Activated T-helper 1 cell treated with anti-CD3 and anti-CD28 coated beads, Interleukin-12 subunit alpha, Interleukin-12 subunit beta, Interleukin-2, Interleukin-4 antibody, amounts not matched to agents 30 ng/mL and 10 ng/mL and 1 ng/mL, durations not matched to agents 14 hours and 24 hours and 36 hours (primary cell): ENCODE measurements around the gene NISCH. TPM values are rescaled to one million over a fixed set of nuclear protein-coding genes. Genes with fewer than 3 reads are reported as not detected.

Experiments used
- DNase-seq: peaks from one replicate; pipeline ENCODE4 v3.0.0; 2021; ENCODE audit warnings: low spot score
- H3K27ac Mint-ChIP-seq: one replicate; pipeline ENCODE4 v1.8.0; 2021; ENCODE audit warnings: mild to moderate bottlenecking, mixed read lengths
- H3K27me3 Mint-ChIP-seq: one replicate; pipeline ENCODE4 v1.8.0; 2022; ENCODE audit warnings: mild to moderate bottlenecking, moderate library complexity, mixed read lengths; ENCODE audit not compliant: insufficient read depth
- H3K36me3 Mint-ChIP-seq: one replicate; pipeline ENCODE4 v1.8.0; 2021; ENCODE audit warnings: low read depth, mixed read lengths
- H3K4me1 Mint-ChIP-seq: one replicate; pipeline ENCODE4 v1.8.0; 2021; ENCODE audit warnings: low read depth, mixed read lengths
- H3K4me3 Mint-ChIP-seq: one replicate; pipeline ENCODE4 v1.8.0; 2021; ENCODE audit warnings: mild to moderate bottlenecking, moderate library complexity, mixed read lengths
- H3K9me3 Mint-ChIP-seq: one replicate; pipeline ENCODE4 v1.8.0; 2021; ENCODE audit warnings: mixed read lengths
- intact Hi-C: fragments of 100-400 bp; cut with micrococcal nuclease; formaldehyde crosslinking; loops from one replicate; pipeline ENCODE4 v1.15.1; 2024
- total RNA-seq: library from RNA; stranded (reverse); gene quantifications from 2 replicates; pipeline ENCODE4 v1.2.3, GENCODE V29; 2022

NISCH gene
- total RNA-seq, 1 donor from 2014 or later, result 74.2 TPM

DNA sequence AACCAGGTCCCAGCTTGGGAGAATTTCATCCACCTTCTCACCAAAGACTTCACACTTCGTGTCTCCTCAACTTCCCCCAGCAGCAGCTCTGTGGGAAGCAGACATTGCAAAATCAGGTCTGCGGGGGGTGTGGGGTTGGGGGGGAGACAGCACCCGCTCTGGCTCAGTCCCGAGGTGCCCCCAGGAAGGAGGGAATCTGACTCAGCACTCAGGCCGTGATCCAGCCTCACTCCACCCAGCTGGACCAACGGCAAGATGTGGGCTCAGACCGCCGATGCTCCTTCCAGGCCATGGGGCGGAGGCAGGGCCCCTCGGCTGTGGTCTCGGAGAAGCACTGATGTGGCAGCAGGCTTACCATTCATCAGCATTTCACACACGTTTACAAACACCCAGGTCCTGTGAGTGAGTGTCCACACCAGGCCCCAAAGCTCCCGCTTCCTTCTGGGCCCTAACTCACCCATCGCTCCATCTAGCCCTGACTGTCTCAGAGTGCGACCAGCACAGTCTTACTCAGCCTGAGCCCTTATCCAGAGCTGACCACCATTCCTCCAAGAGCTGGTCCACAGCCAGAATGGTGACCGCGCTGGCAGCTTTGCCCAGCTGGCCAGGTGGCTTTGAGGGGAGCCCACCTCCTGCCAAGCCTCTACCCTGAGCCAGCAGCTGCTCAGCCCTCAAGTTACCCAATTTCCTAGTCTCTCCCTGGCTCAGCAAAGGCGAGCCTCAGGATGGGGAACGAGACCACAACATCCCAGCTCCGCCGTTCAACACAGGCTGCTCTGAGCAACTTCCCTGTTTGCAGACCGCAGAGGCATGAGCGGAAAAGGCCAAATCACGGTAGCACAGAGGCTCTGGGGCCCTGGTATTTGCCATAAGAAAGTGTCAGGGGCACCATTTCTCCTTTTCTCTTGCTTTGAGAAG is 43.0 kb downstream of the NISCH start:
- no peaks in the 10 kb centered on the region for H3K9me3 Mint-ChIP-seq
- intact Hi-C loops, result no loop called here
- no peaks in the 10 kb centered on the region for H3K27me3 Mint-ChIP-seq
- no peak overlapping the region for H3K27ac Mint-ChIP-seq
- H3K36me3 Mint-ChIP-seq, result no peaks in the 10 kb centered on the region
- H3K4me1 Mint-ChIP-seq, result no peaks in the 10 kb centered on the region
- DNase-seq, result no peak
- H3K4me3 Mint-ChIP-seq, result no peak overlapping the region

DNA sequence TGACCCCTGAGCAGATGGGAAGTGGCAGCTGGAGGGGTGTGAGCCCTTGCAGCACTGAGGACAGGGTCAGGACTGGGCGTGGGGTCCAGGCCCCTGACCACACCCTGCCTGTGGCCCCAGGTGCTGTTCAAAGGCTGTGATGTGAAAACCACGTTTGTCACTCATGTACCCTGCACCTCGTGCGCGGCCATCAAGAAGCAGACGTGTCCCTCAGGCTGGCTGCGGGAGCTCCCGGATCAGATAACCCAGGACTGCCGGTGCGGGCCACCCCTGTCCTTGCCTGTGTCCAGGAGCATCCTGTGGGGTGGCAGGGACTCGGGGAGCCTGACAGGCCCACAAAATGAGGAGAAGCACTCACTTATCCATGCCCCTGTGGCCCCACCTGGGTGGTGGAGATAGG is 45.6 kb downstream of the NISCH start:
- intact Hi-C loops, result no loop called here
- H3K27me3 Mint-ChIP-seq, result no peaks in the 10 kb centered on the region

DNA sequence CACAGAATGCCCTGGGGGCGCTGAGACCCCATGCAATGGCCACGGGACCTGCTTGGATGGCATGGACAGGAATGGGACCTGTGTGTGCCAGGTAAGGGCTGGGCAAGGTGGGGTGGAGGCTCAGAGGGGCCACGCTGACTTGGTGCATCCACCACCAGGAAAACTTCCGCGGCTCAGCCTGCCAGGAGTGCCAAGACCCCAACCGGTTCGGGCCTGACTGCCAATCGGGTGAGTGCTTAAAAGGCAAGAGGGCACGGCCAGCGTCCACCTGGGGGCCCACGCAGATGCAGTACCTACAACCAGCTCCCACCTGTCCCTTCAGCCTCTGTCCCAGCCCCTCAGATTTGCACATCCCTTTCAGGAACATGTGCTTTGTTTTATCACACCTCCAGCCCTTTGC is 46.6 kb downstream of the NISCH start:
- Mint-ChIP-seq H3K36me3 (no peaks in the 10 kb centered on the region), H3K27me3 (no peaks in the 10 kb centered on the region), H3K4me1 (no peaks in the 10 kb centered on the region), H3K9me3 (no peaks in the 10 kb centered on the region), H3K27ac (no peak overlapping the region), H3K4me3 (no peak overlapping the region)
- intact Hi-C loops, result no loop called here
- DNase-seq, result no peak

More for the DNA sequence above, 45.6 kb downstream of the NISCH start:
- Mint-ChIP-seq H3K4me1 (no peaks in the 10 kb centered on the region), H3K4me3 (no peak overlapping the region), H3K36me3 (no peaks in the 10 kb centered on the region), H3K27ac (no peak overlapping the region), H3K9me3 (no peaks in the 10 kb centered on the region)
- no peak for DNase-seq

DNA sequence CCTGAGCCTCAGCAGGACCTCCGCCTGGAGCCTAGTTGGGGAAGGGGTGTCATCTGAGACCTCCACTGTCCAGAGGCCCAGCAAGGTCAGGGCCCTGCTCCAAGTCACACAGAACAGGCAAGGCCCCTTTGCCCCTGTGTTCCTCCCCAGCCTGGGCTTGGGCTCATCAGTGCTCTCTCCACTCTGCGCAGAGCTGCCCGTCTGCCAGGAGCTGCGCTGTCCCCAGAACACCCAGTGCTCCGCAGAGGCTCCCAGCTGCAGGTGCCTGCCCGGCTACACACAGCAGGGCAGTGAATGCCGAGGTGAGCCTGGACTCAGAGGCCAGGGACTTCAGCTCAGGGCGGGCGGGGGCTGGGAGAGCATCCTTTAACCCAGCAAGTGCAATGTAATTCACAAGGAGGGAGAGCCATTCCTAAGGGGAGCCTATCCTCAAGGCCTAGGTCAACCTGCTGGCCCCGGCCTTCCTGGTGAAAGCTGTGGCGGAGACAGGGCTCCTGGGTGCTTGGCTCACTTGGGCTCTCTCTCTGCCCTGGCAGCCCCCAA is 47.5 kb downstream of the NISCH start:
- no peaks in the 10 kb centered on the region for H3K9me3 Mint-ChIP-seq
- H3K36me3 Mint-ChIP-seq, result no peaks in the 10 kb centered on the region
- no peaks in the 10 kb centered on the region for H3K4me1 Mint-ChIP-seq
- no peak overlapping the region for H3K4me3 Mint-ChIP-seq
- H3K27me3 Mint-ChIP-seq, result no peaks in the 10 kb centered on the region
- H3K27ac Mint-ChIP-seq, result no peak overlapping the region
- no peak for DNase-seq
- intact Hi-C loops, result no loop called here

DNA sequence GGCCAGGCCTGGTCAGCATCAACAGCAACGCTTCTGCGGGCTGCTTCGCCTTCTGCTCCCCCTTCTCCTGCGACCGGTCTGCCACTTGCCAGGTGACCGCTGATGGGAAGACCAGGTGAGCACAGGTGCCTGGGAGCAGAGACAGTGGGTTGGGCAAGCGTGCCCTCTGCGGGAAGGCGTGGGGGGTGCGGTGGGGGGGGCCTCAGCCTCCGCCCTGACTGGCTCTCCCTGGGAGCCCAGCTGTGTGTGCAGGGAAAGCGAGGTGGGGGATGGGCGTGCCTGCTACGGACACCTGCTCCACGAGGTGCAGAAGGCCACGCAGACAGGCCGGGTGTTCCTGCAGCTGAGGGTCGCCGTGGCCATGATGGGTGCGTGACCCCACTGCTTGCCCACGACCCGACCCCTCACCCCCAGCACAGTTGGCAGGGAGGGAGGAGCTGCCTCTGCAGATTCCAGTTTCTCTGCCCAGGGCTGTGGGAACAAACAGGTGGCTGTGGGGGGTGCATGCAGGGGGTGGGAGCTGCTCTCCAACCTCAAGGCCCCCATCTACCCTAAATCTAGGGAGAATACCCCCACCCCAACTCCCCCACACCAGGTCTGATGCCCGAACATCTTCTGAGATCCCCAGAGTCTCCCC is 48.5 kb downstream of the NISCH start:
- no peak overlapping the region for H3K4me3 Mint-ChIP-seq
- DNase-seq, result no peak
- intact Hi-C loops, result no loop called here
- no peaks in the 10 kb centered on the region for H3K36me3 Mint-ChIP-seq
- H3K27ac Mint-ChIP-seq, result no peak overlapping the region
- H3K9me3 Mint-ChIP-seq, result no peaks in the 10 kb centered on the region
- no peaks in the 10 kb centered on the region for H3K4me1 Mint-ChIP-seq
- no peaks in the 10 kb centered on the region for H3K27me3 Mint-ChIP-seq

DNA sequence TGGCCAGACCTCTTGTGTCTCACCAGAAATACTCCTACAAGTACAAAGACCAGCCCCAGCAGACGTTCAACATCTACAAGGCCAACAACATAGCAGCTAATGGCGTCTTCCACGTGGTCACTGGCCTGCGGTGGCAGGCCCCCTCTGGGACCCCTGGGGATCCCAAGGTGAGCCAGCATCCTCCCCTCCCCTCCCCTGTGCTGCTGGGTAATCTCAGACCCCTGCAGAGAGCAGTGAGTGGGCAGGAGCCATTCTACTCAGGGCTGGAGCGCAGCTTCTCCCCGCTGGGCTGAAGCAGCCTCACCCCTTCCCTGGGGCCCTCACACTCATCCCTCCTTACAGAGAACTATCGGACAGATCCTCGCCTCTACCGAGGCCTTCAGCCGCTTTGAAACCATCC is 49.6 kb downstream of the NISCH start:
- intact Hi-C loops, result no loop called here
- Mint-ChIP-seq H3K9me3 (no peaks in the 10 kb centered on the region), H3K27ac (no peak overlapping the region), H3K36me3 (no peaks in the 10 kb centered on the region), H3K27me3 (no peaks in the 10 kb centered on the region), H3K4me3 (no peak overlapping the region), H3K4me1 (no peaks in the 10 kb centered on the region)
- no peak for DNase-seq

DNA sequence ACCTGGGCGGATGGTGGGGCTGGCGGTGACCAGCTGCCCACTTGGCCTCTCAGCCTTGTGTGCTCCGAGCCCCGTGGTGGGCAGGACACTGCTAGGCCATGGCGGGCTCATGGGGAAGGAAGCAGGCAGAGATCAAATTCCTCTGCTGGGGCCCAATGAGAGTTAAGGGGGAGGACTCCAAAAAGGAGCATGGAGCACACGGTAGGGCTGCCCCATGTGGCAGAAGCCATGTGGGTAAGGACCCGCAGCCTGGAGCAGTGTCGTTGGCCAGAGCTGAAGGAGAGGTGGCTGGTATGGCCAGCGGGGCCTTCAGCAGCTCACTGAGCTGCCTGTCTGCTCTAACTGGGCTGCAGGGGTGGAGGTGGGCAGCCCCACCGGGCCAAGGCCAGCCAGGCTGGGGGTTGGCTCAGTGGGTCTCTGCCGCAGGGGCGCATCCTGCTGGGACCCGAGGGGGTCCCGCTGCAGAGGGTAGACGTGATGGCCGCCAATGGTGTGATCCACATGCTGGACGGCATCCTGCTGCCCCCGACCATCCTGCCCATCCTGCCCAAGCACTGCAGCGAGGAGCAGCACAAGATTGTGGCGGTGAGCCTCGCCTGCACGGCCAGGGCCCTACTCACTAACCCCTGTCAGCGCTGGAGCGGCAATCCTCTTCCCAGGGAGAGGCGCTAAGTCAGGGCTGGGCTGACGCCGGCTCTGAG is 51.0 kb downstream of the NISCH start:
- Mint-ChIP-seq H3K36me3 (no peaks in the 10 kb centered on the region), H3K27me3 (no peaks in the 10 kb centered on the region), H3K27ac (no peak overlapping the region), H3K9me3 (no peaks in the 10 kb centered on the region), H3K4me3 (no peak overlapping the region), H3K4me1 (no peaks in the 10 kb centered on the region)
- no peak for DNase-seq
- intact Hi-C loops, result no loop called here

DNA sequence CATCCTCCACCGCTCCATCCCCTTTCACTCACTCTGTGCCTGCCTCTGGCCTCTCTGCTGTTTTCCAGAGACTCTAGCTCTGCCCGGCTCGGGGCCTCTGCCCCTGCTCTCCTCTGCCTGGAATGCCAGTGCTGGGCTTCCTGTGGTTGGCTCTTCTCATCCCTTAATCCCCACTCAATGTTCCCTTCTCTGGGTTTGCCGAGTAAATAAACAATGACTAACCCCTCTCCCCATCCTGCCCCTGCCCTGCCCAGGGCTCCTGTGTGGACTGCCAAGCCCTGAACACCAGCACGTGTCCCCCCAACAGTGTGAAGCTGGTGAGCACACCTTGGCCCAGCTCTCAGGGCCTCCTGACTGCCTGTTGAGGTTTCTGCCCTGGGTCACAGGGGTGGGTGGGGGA is 52.0 kb downstream of the NISCH start:
- no peak for DNase-seq
- no peaks in the 10 kb centered on the region for H3K36me3 Mint-ChIP-seq
- intact Hi-C loops, result no loop called here
- no peak overlapping the region for H3K27ac Mint-ChIP-seq
- H3K9me3 Mint-ChIP-seq, result no peaks in the 10 kb centered on the region
- no peak overlapping the region for H3K4me3 Mint-ChIP-seq
- no peaks in the 10 kb centered on the region for H3K27me3 Mint-ChIP-seq
- H3K4me1 Mint-ChIP-seq, result no peaks in the 10 kb centered on the region

DNA sequence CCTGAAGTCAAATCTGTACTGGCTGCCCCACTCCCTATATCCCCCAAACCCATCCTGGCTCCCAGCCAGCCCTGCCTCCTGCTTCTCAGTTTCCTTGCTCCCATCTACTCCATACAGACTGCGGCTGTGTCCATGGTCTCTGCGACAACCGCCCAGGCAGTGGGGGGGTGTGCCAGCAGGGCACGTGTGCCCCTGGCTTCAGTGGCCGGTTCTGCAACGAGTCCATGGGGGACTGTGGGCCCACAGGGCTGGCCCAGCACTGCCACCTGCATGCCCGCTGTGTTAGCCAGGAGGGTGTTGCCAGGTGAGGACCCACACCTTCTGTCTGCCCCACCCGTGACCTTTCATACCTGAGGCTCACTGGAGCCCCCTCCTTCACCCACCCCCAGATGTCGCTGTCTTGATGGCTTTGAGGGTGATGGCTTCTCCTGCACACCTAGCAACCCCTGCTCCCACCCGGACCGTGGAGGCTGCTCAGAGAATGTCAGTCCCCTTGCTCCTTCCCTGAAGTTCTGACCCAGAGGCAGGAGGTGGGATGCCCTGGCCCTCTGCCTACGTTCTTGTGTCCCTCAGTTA is 54.4 kb downstream of the NISCH start:
- Mint-ChIP-seq H3K4me1 (no peaks in the 10 kb centered on the region), H3K4me3 (no peak overlapping the region), H3K9me3 (no peaks in the 10 kb centered on the region), H3K27me3 (no peaks in the 10 kb centered on the region), H3K27ac (no peak overlapping the region), H3K36me3 (no peaks in the 10 kb centered on the region)
- DNase-seq, result no peak
- intact Hi-C loops, result no loop called here

DNA sequence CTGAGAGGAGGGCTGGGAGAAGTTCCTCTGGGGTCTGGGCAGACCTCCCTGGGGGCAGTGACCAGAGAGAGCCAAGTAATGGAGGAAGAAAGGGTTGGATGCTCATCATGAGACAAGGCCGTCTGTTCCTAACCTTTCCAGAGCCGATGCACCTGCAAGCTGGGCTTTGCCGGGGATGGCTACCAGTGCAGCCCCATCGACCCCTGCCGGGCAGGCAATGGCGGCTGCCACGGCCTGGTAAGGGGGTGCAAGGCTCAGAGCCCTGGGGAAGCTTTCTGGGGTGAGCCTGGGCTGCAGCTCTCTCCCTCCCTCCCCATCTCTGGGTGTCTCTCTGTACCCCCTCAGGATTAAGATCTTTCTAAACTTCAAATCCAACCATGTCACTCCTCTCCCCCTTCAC is 56.1 kb downstream of the NISCH start:
- H3K4me1 Mint-ChIP-seq, result no peaks in the 10 kb centered on the region
- no peaks in the 10 kb centered on the region for H3K36me3 Mint-ChIP-seq
- H3K27ac Mint-ChIP-seq, result no peak overlapping the region
- H3K9me3 Mint-ChIP-seq, result no peaks in the 10 kb centered on the region
- H3K4me3 Mint-ChIP-seq, result no peak overlapping the region
- intact Hi-C loops, result no loop called here
- no peaks in the 10 kb centered on the region for H3K27me3 Mint-ChIP-seq
- no peak for DNase-seq

DNA sequence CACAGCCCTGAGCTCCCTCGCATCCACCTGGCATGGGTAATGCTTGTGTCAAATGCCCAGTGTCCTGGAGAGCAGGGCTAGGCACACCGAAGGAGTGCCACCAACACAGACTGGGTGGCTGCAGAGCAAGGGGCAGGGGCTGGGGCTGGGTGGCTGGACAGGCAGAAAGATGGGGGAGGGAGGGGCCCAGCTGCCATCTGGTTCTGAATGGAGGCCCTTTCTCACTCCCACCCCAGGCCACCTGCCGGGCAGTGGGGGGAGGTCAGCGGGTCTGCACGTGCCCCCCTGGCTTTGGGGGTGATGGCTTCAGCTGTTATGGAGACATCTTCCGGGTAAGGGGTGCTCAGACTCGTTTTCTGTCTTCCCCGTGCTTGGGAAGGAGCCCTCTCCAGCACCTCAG is 56.7 kb downstream of the NISCH start:
- intact Hi-C loops, result no loop called here
- H3K4me1 Mint-ChIP-seq, result no peaks in the 10 kb centered on the region
- H3K27ac Mint-ChIP-seq, result no peak overlapping the region
- no peaks in the 10 kb centered on the region for H3K9me3 Mint-ChIP-seq
- DNase-seq, result no peak
- no peaks in the 10 kb centered on the region for H3K27me3 Mint-ChIP-seq
- no peak overlapping the region for H3K4me3 Mint-ChIP-seq
- H3K36me3 Mint-ChIP-seq, result no peaks in the 10 kb centered on the region

DNA sequence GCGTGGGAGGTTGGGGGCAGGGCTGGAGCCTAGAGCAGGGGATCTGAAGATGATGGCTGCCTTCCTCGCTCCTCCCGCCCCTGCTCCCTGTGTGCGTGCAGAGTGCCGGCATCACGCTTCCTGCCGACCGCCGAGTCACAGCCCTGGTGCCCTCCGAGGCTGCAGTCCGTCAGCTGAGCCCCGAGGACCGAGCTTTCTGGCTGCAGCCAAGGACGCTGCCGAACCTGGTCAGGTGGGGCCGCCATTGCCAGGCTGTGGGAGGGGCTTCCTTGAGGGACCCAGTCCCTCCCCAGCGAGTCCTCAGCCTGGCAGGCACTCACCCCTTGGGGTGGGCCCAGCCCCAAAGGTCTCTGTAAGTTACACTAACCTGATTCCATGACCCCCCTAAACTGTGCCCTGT is 57.3 kb downstream of the NISCH start:
- intact Hi-C loops, result no loop called here
- Mint-ChIP-seq H3K4me3 (no peak overlapping the region), H3K27ac (no peak overlapping the region), H3K4me1 (no peaks in the 10 kb centered on the region), H3K36me3 (no peaks in the 10 kb centered on the region), H3K27me3 (no peaks in the 10 kb centered on the region), H3K9me3 (no peaks in the 10 kb centered on the region)
- no peak for DNase-seq

DNA sequence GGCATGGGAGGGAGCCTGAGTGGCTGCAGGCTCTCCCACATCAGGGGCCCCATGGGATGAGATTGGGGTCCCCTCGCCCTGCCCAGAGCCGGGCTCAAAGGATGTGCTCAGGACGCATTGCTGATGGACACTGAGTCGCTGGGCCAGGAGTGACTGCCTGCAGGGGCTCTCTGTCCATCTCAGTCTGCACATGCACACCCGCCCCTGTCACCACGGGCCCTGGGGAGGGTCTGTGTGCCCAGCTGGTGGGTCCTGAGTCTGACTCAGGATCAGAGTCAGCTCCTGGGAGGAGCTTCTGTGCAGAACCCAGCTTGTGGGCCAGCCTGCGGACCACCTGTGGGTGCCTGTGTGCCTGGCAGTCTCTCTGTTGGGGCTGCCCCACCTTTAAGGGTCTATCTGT is 57.9 kb downstream of the NISCH start:
- H3K9me3 Mint-ChIP-seq, result no peaks in the 10 kb centered on the region
- DNase-seq, result no peak
- no peaks in the 10 kb centered on the region for H3K27me3 Mint-ChIP-seq
- H3K36me3 Mint-ChIP-seq, result no peaks in the 10 kb centered on the region
- H3K4me3 Mint-ChIP-seq, result no peak overlapping the region
- H3K27ac Mint-ChIP-seq, result no peak overlapping the region
- intact Hi-C loops, result no loop called here
- H3K4me1 Mint-ChIP-seq, result no peaks in the 10 kb centered on the region
